ENCODE results near the gene SFMBT1.

SFMBT1 gene

DNA sequence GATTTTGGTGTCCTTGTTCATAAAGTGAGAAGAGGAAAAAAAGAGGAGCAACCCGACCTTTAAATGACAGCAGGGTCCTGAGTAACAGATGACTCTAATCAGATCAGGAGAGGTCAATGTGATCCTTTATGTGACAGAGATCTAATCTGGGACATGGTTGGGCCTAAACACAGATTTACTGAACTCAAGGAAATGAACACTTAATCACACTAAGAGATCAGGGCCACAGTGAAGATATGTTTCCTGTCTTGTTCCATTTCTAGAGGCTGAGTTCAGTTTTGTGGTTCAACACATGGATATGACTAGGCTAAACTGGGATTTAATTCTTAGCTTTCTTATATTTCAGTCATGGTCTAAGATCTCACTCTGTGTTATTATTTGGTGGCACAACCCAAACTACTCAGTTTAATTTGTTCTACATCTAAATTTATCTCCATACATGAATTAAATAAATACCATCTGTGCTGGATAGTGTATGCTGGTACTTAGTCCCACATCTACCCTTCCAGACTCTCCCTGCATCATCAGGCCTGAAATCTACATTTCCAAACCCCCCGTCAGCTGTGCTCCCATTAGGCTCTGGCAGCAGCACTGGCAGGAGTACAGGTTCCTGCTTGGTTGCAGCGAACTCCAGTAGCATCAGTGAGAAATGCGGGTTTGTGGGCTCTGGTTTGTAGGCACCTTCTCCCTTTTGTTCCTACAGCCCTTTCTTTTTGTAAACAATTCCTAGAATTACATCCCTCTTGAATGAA lies 22.6 kb downstream of the SFMBT1 start:
- TF ChIP-seq, protein P1, sequence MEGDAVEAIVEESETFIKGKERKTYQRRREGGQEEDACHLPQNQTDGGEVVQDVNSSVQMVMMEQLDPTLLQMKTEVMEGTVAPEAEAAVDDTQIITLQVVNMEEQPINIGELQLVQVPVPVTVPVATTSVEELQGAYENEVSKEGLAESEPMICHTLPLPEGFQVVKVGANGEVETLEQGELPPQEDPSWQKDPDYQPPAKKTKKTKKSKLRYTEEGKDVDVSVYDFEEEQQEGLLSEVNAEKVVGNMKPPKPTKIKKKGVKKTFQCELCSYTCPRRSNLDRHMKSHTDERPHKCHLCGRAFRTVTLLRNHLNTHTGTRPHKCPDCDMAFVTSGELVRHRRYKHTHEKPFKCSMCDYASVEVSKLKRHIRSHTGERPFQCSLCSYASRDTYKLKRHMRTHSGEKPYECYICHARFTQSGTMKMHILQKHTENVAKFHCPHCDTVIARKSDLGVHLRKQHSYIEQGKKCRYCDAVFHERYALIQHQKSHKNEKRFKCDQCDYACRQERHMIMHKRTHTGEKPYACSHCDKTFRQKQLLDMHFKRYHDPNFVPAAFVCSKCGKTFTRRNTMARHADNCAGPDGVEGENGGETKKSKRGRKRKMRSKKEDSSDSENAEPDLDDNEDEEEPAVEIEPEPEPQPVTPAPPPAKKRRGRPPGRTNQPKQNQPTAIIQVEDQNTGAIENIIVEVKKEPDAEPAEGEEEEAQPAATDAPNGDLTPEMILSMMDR (IDR thresholded peaks at IDR 0.05; ENCODE audit: extremely low read depth, missing control alignments) = no peak
- no peak for DNase-seq (ENCODE audit: low spot score)

DNA sequence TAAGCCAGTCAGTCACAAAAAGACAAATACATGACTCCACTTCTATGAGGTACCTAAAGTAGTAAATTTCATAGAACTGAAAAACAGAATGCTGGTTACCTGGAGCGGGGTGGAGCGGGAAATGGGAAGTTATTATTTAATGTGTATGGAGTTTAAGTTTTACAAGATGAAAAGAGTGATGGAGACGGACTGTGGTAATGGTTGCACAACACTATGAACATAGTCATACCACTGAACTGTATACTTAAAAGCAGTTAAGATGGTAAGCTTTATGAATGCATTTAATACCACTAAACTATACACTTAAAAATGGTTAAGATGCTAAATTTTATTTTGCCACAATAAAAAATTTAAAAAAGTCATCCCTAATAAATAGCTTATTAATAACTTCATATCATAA lies 23.2 kb downstream of the SFMBT1 start:
- DNase-seq (ENCODE audit: low spot score) = no peak
- TF ChIP-seq, protein P1 (IDR thresholded peaks at IDR 0.05; ENCODE audit: extremely low read depth, missing control alignments) = no peak

DNA sequence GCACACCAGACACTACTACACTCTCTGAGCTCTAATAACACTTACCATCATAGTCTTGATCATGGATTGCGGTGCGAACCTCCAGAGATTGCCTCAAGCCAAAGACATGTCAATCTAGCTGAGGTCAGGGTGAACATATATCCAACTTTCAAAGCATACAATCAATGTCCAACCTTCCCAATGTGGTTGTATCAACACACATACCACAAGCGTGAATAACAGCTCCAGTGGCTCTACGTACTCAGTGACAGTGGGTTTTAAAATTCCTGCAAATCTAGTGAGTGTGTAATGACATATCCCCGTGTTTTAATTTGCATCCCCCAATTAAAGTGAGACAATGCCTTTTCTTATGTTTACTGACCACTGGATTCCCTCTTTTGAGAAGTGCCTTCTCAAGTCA lies 29.6 kb downstream of the SFMBT1 start:
- no peak for DNase-seq (ENCODE audit: low spot score)
- TF ChIP-seq, protein P1 (IDR thresholded peaks at IDR 0.05; ENCODE audit: extremely low read depth, missing control alignments) = no peak

DNA sequence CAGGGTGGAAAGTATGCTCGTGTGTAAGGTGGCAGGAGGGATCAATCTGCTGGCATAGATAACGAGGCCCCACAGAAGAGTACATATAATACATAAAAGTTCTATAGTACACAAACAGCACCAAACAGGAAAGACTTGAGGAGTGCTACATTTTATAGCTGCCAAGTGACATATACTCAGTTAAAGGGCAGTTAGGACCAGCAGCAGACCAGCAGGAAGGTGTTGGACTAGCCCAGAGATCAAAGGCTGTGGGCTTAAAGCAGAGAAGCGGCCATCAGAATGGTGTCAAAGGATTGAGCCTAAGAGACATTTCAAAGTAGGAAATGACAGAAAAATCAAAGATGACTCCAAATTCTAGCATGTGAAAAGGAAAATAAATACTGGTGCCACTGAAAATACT lies 34.5 kb downstream of the SFMBT1 start:
- DNase-seq (ENCODE audit: low spot score) = no peak
- TF ChIP-seq, protein P1 (IDR thresholded peaks at IDR 0.05; ENCODE audit: extremely low read depth, missing control alignments) = no peak

DNA sequence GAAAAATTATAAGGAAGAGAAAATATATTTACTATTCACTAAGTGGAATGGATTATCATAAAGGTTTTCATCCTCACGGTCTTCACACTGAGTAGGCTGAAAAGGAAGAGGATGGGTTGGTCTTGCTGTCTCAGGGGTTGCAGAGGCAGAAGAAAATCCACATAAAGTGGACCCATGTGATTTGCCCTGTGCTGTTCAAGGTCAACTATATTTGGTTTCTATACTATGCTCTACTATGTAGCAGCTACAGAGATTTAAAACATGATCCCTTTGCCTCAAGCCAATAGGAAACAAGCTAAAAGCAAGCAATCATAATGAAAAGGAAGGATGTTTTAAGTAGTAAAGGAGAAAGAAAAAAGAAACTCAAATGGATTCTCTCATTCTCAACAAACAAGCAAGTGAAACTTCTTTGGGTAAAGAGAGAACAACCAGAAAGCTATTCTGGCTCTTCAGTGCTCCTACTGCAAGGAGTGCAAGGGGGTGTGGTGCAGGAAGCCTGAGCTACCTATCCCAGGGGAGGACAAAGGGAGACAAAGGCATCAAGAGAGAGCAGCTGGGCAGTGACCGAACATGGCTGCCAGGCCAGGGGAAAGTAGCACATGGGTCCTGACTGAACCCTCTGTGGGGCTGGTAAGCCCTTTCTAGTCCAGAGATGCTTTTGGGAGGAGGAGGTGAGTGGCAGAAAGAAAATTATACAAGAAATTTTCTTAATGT lies 35.9 kb downstream of the SFMBT1 start:
- DNase-seq (ENCODE audit: low spot score) = peak; percentile 17
- TF ChIP-seq, protein P1 (IDR thresholded peaks at IDR 0.05; ENCODE audit: extremely low read depth, missing control alignments) = no peak

DNA sequence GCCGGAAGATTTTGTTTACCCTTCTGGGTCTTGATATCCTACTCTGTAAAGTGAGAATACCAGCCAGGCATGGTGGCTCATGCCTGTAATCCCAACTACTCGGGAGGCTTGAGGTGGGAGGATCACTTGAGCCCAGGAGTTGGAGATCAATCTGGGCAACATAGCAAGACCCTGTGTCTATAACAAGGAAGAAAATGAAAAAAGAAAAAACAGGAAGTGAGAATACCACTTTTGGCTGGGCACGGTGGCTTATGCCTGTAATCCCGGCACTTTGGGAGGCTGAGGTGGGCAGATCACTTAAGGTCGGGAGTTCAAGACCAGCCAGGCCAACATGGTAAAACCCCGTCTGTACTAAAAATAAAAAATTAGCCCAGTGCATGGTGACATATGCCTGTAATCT lies 36.9 kb downstream of the SFMBT1 start:
- DNase-seq (ENCODE audit: low spot score) = no peak
- TF ChIP-seq, protein P1 (IDR thresholded peaks at IDR 0.05; ENCODE audit: extremely low read depth, missing control alignments) = no peak

DNA sequence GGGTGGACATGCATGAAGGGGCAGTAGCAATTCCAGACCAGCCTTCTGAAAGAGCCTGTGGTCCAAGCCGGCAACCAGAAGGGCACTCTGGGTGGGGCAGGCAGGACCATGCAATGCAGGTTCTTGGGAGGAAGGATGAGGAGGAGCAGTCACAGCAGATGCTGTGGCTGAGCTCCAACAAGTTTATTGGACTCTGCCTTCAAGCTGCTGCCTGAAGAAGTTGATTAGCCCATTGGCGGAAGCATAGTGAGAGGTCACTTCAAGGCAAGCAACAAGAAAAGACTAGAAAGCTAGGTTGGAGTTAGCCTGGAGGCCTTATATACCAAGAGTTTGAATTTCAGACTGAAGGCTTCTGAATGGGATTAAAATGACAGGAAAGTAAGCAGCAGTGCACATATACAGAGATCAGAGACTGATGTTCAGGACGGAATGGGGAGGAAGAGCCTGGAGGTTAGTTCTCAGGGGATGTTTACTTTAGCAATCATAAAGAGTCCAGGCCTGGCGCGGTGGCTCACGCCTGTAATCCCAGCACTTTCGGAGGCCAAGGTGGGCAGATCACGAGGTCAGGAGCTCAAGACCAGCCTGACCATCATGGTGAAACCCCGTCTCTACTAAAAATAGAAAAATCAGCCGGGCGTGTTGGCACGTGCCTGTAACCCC lies 39.9 kb downstream of the SFMBT1 start:
- DNase-seq (ENCODE audit: low spot score) = no peak
- TF ChIP-seq, protein P1 (IDR thresholded peaks at IDR 0.05; ENCODE audit: extremely low read depth, missing control alignments) = no peak
